Upper lobe of right lung (tissue), 1 donor: ENCODE data around the gene LIFR. TPM values are rescaled to one million over a fixed set of nuclear protein-coding genes. Genes with fewer than 3 reads are reported as not detected.

Experiments
- ATAC-seq: fragments of 200-7000 bp; cut with Tn5 transposase; one replicate; pipeline ENCODE4 v1.9.1; 2020; ENCODE audit warnings: mild to moderate bottlenecking, moderate library complexity
- DNase-seq: peaks from one replicate; pipeline ENCODE4 v3.0.0-alpha.2; 2020
- H3K27ac ChIP-seq: fragments of 200-600 bp; one replicate; pipeline ENCODE4 v1.8.0; 2022
- H3K27me3 ChIP-seq: fragments of 200-600 bp; one replicate; pipeline ENCODE4 v1.8.0; 2022; ENCODE audit warnings: mild to moderate bottlenecking
- H3K36me3 ChIP-seq: fragments of 200-600 bp; one replicate; pipeline ENCODE4 v1.8.0; 2022
- H3K4me1 ChIP-seq: fragments of 200-600 bp; one replicate; pipeline ENCODE4 v1.8.0; 2022
- H3K4me3 ChIP-seq: fragments of 200-600 bp; one replicate; pipeline ENCODE4 v1.8.0; 2022; ENCODE audit warnings: mild to moderate bottlenecking
- H3K9me3 ChIP-seq: fragments of 200-600 bp; one replicate; pipeline ENCODE4 v1.8.0; 2022
- intact Hi-C: fragments of 100-400 bp; cut with DNase I; formaldehyde crosslinking; loops from one replicate; pipeline ENCODE4 v1.11.0; 2022
- long read RNA-seq: library from polyadenylated mRNA; unstranded; transcript quantifications from one replicate; pipeline ENCODE4 v2.0.0, GENCODE V29; 2021
- total RNA-seq: library from RNA; stranded (reverse); fragmentation: NEBNext Ultra II Directional; extraction: Animal tissue kit (Norgen Biotek cat#: 25700); gene quantifications from one replicate; pipeline ENCODE4 v1.2.1, GENCODE V29; 2021
- TF ChIP-seq, protein P1 (sequence below): fragments of 200-600 bp; IDR thresholded peaks from one replicate; pipeline ENCODE4 v1.8.0; 2022; ENCODE audit warnings: antibody characterized with exemption
- donor health status: DM: no; HTN: yes; CAD: no; lungs with severe emphysema.

Gene LIFR, protein sequence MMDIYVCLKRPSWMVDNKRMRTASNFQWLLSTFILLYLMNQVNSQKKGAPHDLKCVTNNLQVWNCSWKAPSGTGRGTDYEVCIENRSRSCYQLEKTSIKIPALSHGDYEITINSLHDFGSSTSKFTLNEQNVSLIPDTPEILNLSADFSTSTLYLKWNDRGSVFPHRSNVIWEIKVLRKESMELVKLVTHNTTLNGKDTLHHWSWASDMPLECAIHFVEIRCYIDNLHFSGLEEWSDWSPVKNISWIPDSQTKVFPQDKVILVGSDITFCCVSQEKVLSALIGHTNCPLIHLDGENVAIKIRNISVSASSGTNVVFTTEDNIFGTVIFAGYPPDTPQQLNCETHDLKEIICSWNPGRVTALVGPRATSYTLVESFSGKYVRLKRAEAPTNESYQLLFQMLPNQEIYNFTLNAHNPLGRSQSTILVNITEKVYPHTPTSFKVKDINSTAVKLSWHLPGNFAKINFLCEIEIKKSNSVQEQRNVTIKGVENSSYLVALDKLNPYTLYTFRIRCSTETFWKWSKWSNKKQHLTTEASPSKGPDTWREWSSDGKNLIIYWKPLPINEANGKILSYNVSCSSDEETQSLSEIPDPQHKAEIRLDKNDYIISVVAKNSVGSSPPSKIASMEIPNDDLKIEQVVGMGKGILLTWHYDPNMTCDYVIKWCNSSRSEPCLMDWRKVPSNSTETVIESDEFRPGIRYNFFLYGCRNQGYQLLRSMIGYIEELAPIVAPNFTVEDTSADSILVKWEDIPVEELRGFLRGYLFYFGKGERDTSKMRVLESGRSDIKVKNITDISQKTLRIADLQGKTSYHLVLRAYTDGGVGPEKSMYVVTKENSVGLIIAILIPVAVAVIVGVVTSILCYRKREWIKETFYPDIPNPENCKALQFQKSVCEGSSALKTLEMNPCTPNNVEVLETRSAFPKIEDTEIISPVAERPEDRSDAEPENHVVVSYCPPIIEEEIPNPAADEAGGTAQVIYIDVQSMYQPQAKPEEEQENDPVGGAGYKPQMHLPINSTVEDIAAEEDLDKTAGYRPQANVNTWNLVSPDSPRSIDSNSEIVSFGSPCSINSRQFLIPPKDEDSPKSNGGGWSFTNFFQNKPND
- 151 TPM for total RNA-seq
- long read RNA-seq, full-length matches to known transcripts, result 6 of 59 reads
- long read RNA-seq, partial matches to known transcripts, result 8 of 59 reads
- long read RNA-seq, other reads (novel, unspliced or antisense), result 45 of 59 reads

DNA sequence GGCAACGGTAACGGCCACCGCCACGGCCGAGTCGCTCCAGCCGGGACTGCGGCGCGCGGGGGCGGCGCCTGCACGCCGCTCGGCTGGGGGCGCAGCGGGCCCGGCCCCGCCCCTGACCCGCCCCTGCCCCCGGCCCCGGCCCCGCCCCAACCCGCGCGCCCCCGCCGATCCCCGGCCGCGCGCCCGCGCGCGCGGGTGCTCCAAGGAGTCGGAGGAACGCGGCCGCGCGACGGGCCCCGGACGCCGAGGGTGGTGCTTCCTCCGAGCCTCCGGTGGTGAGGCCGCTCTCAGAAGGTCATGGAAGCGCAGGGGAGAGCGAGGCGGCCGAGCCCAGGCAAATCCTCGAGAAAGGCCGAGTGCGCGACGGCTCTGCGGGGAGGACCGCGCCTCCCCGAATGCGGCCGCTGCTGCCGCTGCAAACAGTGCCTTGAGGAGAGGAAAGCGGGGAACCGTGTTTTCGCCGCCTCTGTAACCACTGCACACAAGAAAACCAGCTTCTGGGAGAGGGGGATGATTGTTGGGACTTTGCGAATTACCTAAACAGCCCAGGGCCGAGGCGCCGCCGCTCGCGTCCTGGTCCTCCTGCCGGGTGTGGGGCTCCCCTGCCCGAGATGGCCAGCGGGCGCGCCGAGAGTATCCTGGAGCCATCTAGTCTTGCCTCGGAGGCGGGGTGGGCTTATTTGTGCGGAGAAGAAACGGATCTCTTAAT lies at the start of gene LIFR:
LIFR (minus strand) TSS at position 48 of the 709 bp plus-strand sequence. CDS start 25,999 bp downstream, outside the sequence.
- TF ChIP-seq, protein P1, sequence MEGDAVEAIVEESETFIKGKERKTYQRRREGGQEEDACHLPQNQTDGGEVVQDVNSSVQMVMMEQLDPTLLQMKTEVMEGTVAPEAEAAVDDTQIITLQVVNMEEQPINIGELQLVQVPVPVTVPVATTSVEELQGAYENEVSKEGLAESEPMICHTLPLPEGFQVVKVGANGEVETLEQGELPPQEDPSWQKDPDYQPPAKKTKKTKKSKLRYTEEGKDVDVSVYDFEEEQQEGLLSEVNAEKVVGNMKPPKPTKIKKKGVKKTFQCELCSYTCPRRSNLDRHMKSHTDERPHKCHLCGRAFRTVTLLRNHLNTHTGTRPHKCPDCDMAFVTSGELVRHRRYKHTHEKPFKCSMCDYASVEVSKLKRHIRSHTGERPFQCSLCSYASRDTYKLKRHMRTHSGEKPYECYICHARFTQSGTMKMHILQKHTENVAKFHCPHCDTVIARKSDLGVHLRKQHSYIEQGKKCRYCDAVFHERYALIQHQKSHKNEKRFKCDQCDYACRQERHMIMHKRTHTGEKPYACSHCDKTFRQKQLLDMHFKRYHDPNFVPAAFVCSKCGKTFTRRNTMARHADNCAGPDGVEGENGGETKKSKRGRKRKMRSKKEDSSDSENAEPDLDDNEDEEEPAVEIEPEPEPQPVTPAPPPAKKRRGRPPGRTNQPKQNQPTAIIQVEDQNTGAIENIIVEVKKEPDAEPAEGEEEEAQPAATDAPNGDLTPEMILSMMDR, result no peak
- Histone ChIP-seq H3K4me3 (peak within 1 kb of the TSS; percentile 72), H3K27ac (peak within 1 kb of the TSS; percentile 96), H3K27me3 (no peaks in the 10 kb centered on the region), H3K36me3 (no peaks in the 10 kb centered on the region), H3K4me1 (peaks cover 17% of the 10 kb centered on the region), H3K9me3 (no peaks in the 10 kb centered on the region)
- ATAC-seq (peak; percentile 92), DNase-seq (peak; percentile 91)
- intact Hi-C loops, result loop anchor here (10.0 kb wide), 1 partner anchor 108 kb away; no protein-coding TSS in a partner anchor

DNA sequence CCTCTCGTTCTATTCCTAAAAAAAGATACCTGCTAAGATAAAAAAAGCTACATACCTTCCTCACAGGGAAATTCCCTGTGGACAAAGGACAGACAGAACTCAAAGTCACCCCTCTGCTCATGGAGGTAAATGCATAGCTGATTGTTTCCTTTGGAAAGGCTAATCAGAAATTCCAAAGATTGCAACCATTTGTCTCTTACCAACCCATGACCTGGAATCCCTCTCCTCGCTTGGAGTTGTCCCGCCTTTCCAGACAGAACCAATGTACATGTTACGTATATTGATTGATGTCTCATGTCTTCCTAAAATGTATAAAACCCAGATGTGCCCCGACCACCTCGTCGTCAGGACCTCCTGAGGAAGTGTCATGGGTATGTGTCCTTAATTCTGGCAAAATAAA lies 49.2 kb upstream of the LIFR start:
- peaks cover 9% of the 10 kb centered on the region for H3K4me1 ChIP-seq
- H3K27ac ChIP-seq, result no peak overlapping the region
- H3K9me3 ChIP-seq, result no peaks in the 10 kb centered on the region
- H3K4me3 ChIP-seq, result no peak overlapping the region
- ATAC-seq (no peak), DNase-seq (no peak)
- no peaks in the 10 kb centered on the region for H3K27me3 ChIP-seq
- no peaks in the 10 kb centered on the region for H3K36me3 ChIP-seq
- TF ChIP-seq, protein P1, result no peak
- intact Hi-C loops, result no loop called here

DNA sequence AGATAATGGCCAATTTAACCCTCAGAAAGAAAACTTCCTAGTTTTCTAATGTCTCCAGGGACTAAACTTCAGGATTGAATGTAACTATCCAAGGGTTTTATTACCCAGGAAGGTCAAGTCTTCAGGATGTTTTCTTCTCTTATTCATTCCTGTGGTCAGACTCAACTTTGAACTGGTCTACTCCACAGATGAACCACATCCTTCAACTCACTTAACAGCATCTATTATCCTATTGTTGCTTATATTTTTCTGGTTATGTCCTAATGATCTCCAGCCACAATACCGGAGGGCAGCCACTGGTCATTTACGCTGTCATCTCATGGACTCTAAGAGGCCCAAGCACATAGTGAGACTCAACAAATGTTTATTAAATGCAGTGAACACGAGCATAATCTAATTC lies 47.2 kb upstream of the LIFR start:
- intact Hi-C loops, result no loop called here
- DNase-seq, result no peak
- Histone ChIP-seq H3K27me3 (no peaks in the 10 kb centered on the region), H3K36me3 (no peaks in the 10 kb centered on the region), H3K4me3 (no peak overlapping the region), H3K4me1 (peaks cover 17% of the 10 kb centered on the region), H3K9me3 (no peaks in the 10 kb centered on the region), H3K27ac (no peak overlapping the region)
- no peak for ATAC-seq
- TF ChIP-seq, protein P1, result no peak

DNA sequence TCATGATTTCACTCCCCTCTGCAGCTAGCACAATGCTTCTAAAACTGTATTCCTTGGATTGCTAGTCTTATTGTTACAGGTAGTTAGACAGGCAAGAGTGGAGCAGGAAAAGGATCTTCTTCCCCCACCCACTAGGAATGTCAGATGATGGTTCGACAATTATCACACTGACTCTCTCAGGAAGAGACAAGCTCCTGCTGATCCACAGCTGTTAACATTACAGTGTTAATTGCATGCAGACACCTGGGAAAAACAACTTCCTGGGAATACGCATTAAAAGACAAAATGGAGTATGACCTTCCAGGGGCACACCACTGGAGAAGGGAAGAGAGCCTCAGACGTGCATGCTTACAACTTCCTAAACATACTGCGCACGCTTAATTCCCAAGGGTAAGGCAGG lies 46.2 kb upstream of the LIFR start:
- ATAC-seq, result no peak
- Histone ChIP-seq H3K9me3 (no peaks in the 10 kb centered on the region), H3K27me3 (no peaks in the 10 kb centered on the region), H3K36me3 (no peaks in the 10 kb centered on the region), H3K4me1 (peaks cover 13% of the 10 kb centered on the region), H3K27ac (no peak overlapping the region), H3K4me3 (no peak overlapping the region)
- TF ChIP-seq, protein P1, result no peak
- intact Hi-C loops, result no loop called here
- DNase-seq, result no peak

DNA sequence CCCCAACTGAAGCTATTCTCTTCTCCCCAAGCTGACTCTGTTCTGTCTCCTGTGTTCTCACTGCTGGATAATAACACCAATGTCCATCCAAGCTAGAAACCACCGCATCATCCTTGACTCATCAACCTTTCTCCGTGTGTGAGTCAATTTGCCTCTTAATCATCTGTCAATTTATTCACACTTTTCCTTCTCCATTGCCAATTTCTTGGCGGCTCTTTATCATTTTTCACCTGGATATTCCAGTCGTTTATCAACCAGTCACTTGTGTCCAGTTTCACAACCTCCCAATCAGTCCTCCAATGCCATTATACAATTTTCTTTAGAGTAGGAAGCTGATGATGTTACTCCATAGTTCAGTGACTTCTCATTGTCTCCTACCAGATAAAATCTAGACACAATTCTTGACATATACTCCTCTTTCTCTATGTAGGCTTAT lies 45.4 kb upstream of the LIFR start:
- no peak overlapping the region for H3K4me3 ChIP-seq
- no peaks in the 10 kb centered on the region for H3K9me3 ChIP-seq
- H3K36me3 ChIP-seq, result no peaks in the 10 kb centered on the region
- ATAC-seq, result no peak
- H3K27me3 ChIP-seq, result no peaks in the 10 kb centered on the region
- no peak overlapping the region for H3K27ac ChIP-seq
- H3K4me1 ChIP-seq, result peaks cover 11% of the 10 kb centered on the region
- TF ChIP-seq, protein P1, result no peak
- DNase-seq, result no peak
- intact Hi-C loops, result no loop called here
